Tongue (tissue), 2 donors: ENCODE measurements around the gene WNT7B. TPM values are rescaled to one million over a fixed set of nuclear protein-coding genes. Genes with fewer than 3 reads are reported as not detected.

Experiments used
- DNase-seq: peaks from one replicate; pipeline ENCODE4 v3.0.0-alpha.2; 2015
- total RNA-seq: library from RNA; depleted of rRNA; stranded (reverse); fragments of >200 nt; gene quantifications from one replicate; pipeline ENCODE4 v1.2.3, GENCODE V29; 2014

The WNT7B gene
- total RNA-seq, 1 donor from 2014 or later: 6.2 TPM

DNA sequence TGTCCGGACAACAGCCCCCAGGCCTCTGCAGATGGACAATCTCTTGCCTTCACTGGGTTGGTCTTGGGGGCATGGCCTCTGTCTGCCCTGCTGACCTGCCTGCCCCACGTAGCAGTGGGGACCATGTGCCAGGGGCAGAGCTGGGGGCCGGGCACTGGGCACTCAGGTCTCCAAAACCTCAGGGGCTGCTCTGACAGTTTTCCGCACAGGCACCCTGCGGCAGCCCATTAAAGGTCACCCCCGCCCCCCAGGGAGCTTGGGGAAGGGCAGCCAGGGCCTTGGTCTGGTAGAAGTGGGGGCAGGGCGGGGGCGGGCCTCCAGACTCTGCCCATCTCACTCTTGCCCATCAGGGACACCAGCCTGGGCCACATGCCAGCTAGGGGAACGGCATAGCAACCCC, 49.9 kb downstream of the WNT7B start:
- no peak for DNase-seq

DNA sequence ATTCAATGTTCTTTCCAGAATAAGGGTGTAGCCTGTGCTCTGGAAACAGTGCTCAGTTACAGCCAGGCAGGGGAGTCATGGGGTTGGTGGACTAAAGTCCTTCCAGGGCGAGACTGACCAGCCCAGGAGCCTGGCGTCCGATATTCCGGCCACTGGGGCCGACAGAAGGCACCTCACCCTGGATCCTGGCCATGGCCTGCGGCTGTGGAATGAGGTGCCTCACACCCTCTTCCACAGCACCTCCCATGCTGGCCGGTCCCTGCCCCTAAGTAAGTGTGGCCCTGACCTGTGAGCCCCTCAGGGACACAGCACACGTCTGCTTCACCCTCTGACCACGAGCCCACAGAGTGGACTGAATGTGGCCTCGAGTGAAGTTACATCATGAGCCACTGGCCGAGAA, 50.5 kb downstream of the WNT7B start:
- no peak for DNase-seq

DNA sequence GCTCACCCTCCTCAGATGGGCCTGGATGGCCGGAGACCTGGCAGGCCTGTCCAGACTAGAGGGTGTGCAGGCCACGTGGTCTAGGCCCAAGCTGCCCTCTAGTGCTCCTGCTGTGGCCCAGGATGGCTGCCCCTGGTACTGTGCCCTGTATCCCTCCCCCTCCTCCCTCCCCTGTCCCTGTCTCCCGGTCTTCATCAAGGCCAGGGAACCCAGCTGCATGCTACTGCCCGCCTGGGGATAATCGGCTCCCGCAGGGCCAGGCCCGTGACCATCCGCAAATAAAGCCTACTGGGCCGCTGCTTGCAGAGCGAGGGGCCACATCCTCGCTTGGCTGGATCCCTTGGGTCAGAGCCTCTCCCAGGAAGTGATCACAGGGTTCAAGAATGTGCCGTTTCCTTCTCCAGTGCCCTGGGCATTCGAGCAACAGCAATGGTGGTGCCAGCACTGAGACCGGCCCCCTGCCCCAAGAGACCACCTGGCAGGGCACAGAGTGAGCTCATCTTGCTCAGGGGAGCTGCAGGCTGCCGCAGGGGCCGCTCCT, 51.1 kb downstream of the WNT7B start:
- DNase-seq: no peak

DNA sequence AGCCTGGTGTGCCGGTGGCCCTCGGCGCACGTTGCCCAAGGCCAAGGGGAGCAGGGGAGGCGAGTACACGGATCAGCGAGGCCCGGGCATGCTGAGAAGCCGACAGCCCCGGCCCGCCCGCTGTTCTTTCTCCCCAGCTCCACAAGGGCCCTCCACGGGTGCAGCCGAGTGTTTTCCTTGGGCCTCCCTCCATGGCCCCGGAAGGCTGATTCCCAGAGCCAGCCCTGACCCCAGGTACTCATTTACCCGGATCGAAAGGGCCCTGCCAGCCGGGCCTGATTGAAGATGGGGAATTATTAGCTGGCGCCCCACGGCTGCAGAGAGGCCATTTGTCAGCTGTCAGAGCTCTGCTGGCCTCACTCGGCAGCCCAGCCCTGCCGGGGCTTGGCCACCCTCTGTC, 53.1 kb downstream of the WNT7B start:
- no peak for DNase-seq

DNA sequence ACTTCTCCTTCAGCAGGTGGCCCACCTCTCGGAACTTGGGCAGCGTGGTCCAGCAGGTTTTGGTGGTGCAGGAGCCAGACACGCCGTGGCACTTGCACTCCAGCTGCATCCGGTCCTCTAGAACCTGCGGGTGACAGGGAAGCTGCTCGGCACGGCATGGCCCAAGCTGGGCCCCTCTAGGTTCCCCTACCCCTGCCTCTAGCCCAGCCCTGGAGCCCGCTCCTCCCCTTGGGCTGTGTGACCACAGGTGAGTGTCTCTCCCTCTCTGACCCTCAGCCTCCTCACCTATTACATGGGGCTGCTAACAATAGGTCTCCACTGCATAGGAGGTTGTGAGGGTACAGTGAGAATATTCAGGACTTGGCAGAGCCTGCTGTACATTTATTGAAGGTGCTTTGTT, 53.8 kb downstream of the WNT7B start:
- no peak for DNase-seq

DNA sequence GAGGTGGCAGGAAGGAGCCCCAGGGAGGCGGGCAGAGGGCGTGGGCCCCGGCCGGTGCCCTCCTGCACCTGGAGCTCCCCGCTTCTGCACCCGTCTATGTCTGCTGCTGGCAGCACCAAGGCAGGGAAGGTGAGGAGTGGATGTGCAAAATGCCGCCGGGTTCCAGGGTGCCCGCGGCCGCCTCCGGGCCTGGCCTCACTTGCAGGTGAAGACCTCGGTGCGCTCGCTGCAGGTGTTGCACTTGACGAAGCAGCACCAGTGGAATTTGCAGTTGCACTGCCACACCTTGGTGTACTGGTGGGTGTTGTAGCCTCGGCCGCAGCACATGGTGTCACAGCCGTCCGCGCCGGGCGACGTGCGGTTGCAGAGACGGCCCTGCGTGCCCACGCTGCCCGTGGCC, 54.3 kb downstream of the WNT7B start:
- DNase-seq: no peak

DNA sequence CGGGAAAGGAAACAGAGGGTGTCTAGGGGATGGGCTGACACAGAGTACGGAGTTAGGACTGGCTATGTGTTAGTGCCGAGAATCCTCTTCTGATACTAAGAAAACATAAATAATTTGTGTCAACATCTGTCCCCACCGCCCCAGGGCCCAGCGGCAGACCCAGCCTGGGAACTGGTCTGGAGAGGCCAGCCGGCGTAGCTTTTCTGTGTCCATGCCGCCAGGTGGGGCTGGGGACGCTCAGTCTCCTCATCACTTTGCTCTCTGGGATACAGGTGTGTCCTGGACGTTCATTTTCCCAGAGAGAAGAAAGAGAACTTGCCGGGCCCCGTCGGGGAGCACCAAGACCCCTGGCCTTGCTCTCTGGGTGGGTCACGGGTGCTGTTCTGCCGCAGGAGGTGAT, 54.7 kb downstream of the WNT7B start:
- DNase-seq: no peak

DNA sequence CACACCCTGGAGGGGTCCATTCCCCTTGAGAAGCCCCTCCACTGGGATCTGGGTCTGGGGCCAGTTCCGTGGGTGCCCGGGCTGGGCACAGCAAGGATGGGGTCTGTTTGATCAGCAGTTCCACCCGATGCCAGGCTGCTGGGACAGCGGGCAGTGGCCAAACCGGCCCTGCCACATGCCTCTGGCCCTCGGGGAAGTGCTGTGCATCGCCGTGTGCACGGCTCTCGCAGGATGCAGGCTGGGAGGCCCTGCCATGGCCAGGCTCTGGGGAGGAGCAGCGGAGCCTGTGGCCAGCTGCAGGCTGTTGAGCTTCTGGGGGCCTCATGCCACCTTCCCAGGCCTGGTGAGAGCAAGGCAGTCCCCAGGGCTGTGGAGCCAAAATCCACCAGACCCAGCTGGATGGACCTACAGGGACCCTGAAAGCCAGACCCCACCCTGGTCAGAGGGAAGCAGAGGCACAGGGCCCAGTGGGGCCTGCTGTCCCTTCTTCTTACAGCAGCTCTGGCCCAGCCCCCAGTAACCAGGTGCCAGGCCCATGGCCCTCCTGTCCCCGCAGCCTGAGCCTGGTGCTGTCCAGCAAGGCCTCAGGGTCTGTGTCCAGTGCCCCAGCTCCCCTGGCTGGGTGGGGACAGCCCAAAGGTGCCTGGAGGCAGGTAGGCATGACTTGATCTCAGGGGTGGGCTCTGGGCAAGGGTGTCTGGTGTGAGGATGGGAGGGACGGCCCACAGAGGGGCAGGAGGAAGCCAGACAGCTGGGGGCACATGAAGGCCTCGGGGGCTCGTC, 57.3 kb downstream of the WNT7B start:
- no peak for DNase-seq

DNA sequence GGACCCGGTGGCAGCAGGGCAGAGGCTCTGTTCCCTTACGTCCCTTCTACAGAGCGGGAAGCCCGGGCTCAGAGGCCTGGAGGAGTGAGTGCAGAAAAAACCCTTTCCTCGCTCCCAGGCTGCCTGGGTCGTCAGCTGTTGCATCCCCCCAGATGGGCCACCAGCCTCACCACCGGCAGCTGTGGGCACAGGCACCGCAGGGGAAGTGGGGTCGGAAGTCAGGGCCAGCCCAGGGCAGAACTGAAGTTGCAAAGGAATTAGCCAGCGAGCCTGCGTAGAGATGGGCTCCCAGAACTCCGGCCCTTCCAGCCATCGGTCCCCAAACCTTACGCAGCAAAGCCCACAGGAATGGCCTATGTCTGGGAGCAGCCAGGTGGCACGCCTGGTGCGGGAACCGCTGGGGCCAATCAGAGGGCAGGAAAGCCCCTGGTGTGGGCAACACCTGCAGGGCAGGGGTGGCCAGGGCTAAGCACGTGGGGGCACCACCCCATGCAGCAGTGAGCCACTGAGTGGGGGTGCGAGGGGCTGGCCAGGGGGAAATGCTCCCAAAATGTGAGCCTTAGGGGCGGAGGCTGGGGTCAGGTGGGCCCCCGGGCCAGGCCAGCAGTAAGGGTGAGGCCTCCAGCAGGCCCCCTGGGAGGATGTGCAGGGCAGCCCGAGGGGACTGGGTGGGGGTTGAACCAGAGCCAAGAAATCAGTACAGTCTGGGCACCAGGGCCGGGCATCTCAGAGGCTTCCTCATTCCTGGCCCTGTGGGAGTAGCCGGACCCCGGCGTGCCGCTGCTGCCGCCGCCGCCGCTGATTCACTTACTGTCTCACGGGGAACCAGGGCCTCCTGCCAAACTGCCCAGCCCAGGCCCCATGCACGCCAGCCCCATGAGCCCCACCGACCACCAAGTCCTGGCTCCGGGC, 58.2 kb downstream of the WNT7B start:
- no peak for DNase-seq

DNA sequence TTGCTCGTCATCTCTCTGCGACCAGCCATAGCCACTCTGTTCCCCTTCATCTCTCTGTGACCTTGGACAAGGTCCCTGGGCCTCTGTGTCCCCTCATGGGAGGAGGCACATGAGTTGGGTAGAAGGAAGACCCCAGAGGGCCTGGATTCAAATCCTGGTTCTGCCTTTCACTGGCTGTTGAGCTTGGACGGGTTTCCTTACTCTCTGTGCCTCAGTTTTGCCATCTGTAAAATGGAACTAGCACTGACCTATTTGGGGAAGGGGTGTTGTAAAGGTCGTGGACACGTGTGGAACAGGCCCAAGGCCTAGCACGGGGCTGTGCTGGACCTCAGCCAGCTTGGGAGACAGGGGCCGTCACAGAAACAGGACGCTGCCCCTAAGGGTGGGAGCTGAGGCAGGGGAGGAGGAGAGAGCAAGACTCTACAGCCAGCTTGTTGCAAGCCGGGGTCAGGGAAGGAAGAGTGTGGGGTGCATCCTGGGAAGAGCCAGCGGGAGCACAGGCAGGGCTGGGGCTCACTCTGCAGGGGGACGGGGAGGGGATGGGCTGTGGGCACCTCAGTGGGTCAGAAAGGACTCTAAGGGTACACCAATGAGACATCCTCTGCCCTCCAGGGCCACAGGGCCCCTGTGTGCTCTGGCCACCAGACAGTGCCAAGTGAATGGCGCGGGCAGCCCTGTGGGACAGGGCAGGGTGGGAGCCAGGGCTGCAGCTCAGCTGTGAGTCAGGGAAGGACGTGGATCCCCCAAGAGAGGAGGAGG, 59.1 kb downstream of the WNT7B start:
- no peak for DNase-seq

DNA sequence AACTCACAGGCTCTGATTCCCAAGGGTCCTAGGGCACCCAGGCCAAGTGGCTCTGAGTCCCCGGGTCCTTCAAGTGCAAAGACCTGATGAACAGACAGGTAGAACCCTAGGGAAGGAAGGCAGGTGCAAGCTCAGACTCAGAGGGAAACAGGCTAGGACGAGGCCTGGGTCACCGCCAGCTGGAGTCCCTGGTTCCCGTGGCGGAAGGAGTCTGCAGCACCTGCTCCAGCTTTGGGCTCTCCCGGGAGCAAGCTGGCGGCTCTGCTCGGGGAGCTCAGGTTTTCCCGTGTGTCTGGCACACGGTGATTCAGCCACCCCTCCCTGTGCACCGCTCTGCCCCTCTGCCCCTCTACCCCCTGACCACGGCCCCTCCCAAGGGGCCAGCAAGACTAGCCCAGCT, 59.8 kb downstream of the WNT7B start:
- peak; percentile 23 for DNase-seq

DNA sequence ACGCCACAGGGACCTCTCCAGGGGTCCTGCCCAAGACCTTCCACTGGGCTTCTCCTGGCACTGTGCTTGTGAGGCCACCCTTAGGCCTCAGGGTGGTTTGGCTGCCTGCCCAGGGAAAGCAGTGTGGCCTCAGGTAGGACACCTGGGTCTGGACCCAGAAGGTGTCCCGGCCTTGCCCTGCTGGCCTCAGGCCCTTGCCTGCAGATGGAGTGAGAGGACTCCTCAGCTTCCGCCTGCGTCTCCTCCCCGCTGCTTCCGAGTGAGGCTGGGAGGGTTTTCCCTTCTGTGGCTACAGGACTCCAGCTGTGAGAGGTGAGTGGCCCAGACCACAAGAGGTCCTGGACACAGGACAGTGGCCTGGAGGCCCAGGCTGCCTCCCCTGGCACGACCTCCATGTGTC, 60.4 kb downstream of the WNT7B start:
- no peak for DNase-seq

DNA sequence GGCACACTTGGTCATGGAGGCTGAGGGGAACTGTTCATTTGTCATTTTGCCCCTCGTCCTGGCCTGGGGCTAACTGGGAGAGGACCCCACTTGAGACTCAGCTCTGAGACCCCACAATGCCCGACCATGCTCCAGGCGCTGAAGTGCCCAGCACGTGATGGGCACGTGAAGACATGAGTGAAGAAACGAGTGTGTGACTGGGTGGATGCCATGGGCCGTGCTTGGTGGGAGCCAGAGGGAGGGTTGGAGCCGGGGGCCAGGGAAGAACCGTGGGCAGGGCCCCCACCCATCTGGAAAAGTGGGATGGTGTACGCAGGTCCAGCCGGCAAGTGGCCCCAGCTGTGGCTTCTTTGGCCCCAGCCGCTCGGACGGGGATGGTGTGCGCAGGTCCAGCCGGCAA, 61.1 kb downstream of the WNT7B start:
- no peak for DNase-seq

DNA sequence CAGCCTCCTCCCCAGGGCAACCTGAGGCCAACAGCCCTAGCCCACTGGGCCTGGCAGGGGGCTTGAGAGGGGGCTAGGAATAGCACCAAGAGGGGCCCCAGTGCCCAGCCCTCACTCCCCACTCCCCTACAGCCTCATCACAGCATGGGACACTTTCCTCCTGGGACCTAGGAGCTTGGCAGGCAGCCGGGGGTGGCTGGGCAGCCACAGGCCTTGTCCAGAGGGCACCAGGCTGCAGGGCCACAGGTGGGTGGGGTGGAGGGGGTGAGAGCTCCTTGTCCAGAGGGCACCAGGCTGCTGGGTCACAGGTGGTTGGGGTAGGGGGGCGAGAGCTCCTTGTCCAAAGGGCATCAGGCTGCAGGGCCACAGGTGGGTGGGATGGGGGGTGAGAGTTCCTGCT, 61.8 kb downstream of the WNT7B start:
- no peak for DNase-seq

DNA sequence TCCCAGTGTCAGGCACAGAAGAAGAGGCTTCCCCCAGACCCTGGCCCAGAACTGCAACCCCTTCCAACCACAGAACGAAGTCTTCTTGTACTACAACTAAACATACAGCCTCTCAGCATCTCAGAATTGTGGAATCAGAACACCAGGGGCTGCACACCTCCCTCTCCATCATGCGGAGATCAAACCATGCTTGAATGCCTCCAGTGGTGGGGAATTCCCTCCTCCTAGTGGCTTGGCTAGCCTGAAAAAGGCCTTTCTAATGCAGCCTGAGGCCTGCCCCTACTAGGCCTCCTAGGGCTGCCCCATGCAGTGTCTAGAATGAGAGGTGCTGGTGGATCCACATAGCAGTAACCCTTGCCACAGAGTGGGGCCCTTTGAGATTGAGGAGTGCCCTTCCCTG, 62.7 kb downstream of the WNT7B start:
- no peak for DNase-seq

DNA sequence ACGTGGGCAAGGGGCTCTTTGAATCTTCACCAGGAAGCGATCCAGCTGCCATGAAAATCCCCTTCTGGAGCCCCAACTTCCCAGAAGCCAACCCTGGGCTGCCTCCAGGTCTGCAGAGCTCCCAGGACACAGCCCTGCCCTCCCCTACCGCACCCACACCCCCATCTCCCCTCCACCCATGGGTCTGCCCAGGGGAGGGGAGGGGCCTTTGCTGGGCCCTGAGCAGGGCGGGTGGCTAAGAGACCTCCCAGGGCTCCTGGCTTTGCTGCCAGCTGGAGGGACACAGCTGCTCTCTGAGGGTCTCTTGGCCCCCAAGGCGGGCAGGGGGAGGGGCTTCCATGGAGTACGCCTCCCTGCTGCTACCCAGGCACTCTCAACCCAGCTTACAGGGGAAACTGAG, 64.1 kb downstream of the WNT7B start:
- DNase-seq: no peak

DNA sequence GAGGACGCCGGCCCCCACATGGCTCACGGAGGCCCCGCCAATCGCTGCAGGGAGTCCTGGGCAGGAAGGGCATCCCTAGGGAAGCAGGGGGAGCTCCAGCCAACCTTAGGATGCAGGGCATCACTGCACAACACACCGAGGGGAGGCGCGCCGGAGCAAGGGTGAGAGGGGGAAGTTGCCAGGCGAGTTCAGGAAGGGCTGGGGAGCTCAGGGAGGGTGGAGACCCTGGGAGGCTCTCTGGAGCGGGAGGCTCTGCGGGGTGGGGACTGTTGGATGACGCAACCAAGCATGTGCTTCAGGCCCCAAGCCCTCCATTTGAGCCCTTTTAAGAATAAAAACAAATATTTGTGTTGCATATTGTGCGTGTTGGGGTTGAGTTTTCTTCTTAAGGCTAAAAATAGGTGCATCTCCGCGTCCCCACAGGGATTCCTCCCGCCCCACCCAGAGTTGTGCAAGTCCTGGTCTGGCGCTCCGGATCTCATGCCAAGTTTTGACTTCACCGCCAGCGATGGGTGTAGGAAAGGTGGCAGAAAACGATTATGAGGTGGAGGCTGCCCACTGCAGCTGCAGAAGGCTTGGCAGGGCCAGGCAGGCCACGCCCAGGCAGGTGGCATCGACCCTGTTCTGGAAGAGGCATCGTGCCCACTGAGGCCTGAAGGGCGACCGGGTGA, 65.2 kb downstream of the WNT7B start:
- DNase-seq: peak; percentile 70

DNA sequence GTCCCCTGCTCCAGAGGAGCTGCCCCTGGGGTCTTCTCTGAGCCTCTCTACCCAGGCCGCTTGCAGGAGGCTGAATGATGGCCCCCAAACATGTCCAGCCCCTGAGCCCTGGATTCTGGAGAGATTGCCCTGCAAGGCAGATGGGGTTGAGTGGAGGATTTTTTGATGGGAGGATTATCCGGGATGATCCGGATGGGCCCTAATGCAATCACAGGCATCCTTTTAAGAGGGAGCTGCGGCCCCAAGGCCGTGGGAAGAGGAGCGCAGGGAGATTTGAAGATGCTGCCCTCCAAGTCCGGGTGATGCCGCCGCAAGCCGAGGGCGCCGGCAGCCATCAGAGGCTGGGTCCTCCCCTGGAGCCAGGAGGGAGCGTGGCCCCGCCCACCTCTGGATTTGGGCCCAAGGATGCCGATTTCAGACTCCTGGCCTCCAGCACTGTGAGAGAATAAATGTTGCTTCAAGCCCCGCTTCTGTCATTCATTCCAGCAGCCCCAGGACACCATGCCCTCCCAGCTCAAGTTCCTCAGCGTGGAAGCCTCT, 66.0 kb downstream of the WNT7B start:
- no peak for DNase-seq

DNA sequence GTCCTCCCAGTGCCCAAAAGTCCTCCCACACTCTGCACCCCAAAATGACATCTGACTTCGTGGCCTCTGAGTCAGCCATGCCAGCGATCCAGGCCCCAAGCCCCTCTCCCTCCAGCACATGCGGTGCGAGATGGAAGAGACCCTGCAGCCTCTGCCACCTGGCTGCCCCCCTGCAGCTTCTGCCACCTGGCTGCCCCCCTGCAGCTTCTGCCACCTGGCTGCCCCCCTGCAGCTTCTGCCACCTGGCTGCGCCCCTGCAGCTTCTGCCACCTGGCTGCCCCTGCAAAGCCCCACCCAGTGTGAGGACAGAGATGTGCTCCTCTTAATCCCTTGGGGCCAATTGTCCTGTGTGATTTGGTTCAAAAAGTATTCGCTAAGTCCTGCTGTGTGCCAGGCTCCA, 68.0 kb downstream of the WNT7B start:
- no peak for DNase-seq

DNA sequence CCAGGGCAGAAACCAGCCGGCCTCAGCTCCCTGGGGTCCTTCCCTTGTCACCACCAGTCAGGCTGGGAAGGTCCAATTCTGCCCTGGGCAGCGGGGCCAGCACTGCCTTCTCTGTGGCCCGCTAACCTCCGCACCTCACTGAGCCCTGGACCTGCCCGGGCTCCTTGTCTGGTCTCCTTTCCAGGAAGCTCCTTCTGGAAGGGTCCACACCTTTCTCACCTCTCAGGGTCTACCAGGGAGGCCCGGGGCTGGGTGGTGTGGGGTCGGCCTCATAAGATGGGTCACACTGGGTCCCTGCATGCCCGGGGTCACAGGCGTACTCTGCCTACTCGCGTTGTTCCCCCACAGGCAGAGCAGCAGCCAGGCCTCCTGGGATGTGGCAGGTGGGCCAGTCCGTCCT, 69.0 kb downstream of the WNT7B start:
- DNase-seq: no peak

DNA sequence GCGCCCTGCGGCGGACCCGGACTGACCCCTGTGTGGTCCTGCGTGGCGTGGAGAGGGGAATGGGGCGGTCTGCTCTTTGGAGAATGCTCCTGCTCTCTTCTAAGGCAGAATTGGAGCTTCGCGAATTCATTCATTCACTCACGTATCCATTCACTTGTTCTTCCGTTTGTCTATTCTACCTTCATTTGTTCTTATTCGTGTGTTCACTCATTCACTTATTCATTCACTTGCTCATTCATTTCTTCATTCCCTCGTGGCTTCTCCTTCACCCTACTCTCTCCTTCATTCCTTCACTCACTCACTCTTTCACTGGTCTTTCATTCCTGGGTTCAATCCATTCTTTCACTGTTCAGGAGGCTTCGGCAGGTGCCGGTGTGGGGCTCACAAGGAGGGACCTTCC, 69.6 kb downstream of the WNT7B start:
- no peak for DNase-seq

DNA sequence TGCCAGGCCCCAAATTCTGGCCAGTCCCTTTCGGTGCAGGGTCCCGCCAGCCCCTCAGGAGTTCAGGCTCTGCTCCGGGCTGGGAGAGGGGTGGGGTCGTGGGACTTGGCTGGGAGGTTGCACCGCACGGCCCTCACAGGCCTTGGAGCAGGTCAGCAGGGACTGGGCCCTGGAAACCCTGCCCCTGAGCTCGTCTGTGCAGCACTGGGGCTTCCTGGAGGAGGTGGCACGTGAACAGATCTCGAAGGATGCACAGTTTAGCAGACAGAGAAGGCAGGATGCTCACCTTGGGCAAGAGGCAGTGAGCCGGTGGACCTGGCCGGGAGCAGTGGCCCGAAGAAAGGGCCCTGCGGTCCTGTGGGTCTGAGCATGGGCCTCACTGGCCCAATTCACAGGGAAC, 70.0 kb downstream of the WNT7B start:
- DNase-seq: no peak
